NT2/D1 (cell line): Measurements from ENCODE around the gene HOXC13.

ENCODE experiments used
- DNase-seq: peaks from one replicate; pipeline ENCODE4 v3.0.0-alpha.2; 2011; ENCODE audit warnings: low read depth, low spot score
- H3K27me3 ChIP-seq: 2 replicates; pipeline ENCODE4 v1.6.0; 2011; ENCODE audit warnings: mild to moderate bottlenecking; ENCODE audit not compliant: insufficient read length, insufficient read depth
- H3K36me3 ChIP-seq: 2 replicates; pipeline ENCODE4 v1.6.1; 2011; ENCODE audit warnings: mild to moderate bottlenecking, low read length, mixed read lengths; ENCODE audit not compliant: insufficient read depth, insufficient read length
- H3K4me1 ChIP-seq: 2 replicates; pipeline ENCODE4 v1.5.1; 2011; ENCODE audit not compliant: insufficient read depth, insufficient read length
- H3K4me3 ChIP-seq: 2 replicates; pipeline ENCODE4 v1.5.1; 2011; ENCODE audit warnings: low read depth; ENCODE audit not compliant: insufficient read length
- H3K9ac ChIP-seq: 2 replicates; pipeline ENCODE4 v1.6.0; 2011; ENCODE audit warnings: low read depth; ENCODE audit not compliant: insufficient read length
- H3K9me3 ChIP-seq: 2 replicates; pipeline ENCODE4 v1.5.1; 2011; ENCODE audit warnings: mild to moderate bottlenecking, low read length; ENCODE audit not compliant: insufficient read depth
- SUZ12 ChIP-seq: IDR thresholded peaks from 2 replicates; pipeline ENCODE4 v1.6.1; 2011; ENCODE audit not compliant: insufficient read length, insufficient read depth; ENCODE audit errors: extremely low read depth
- YY1 ChIP-seq: IDR thresholded peaks from 2 replicates; pipeline ENCODE4 v1.6.1; 2011; ENCODE audit not compliant: insufficient read length, insufficient read depth
- ZNF274 ChIP-seq: IDR thresholded peaks from 2 replicates; pipeline ENCODE4 v1.6.1; 2011; ENCODE audit warnings: mild to moderate bottlenecking, low read depth, low read length

The HOXC13 gene

DNA sequence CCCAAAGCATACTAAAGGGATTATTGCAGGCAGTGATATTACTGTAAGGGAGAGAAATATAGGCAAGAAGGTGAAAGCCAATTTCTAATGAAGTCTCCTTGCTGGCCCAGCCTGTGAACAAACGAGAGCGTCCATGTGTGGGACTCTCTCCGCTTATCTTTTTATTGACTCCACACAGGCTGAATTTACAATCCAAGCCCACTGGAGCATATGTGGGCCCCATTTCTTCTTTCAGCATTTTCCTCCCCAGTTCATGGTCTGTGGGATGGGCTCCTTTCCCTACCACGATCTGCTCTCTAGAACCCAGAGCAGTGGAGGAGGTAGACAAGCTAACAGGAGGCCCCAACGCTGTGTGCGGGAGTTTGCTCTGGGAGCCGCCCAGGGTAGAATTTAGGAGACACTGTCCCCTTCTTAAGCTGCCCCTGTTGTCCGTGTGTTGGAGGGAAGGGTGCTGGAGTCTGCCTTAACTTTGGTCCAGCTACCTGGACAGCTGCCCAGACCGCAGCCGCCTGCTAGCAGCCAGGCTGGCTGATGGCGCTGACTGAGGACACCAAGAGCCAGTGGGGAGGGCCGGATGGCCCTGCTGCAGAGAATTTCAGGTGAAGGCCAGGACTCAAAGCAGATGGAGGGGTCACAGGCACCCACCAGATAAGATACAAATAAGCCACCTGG lies 31.1 kb downstream of the HOXC13 start:
- no peaks in the 10 kb centered on the region for H3K36me3 ChIP-seq
- H3K9ac ChIP-seq = no peak overlapping the region
- H3K9me3 ChIP-seq = no peaks in the 10 kb centered on the region
- H3K4me3 ChIP-seq = no peak overlapping the region
- H3K4me1 ChIP-seq = peaks cover 4% of the 10 kb centered on the region
- no peak for TF ChIP-seq YY1
- no peak for TF ChIP-seq ZNF274
- no peak for TF ChIP-seq SUZ12
- H3K27me3 ChIP-seq = peaks cover 100% of the 10 kb centered on the region
- no peak for DNase-seq

DNA sequence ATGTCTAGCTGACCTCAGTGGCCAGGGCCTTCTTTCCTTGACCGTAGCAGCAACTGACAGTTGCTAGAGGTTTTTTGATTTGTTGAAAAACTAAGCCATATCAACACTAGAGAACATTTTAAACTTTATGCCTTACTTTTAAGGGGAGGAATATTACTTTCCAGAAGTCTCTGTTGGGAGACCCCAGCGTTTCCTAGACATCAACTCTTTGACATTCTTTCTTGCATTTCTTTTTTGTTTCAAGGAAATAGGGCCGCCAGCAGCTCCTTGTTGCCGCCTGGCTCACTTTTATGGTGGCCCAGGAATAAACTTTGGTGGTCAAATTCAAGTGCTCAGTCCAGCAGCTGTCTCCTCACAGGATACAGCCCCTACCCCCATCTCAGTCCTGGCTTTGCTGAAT lies 31.8 kb downstream of the HOXC13 start:
- Histone ChIP-seq H3K9me3 (no peaks in the 10 kb centered on the region), H3K4me3 (no peak overlapping the region), H3K9ac (no peak overlapping the region), H3K4me1 (peaks cover 4% of the 10 kb centered on the region), H3K36me3 (no peaks in the 10 kb centered on the region), H3K27me3 (peaks cover 100% of the 10 kb centered on the region)
- TF ChIP-seq YY1 (no peak), SUZ12 (no peak), ZNF274 (no peak)
- no peak for DNase-seq

DNA sequence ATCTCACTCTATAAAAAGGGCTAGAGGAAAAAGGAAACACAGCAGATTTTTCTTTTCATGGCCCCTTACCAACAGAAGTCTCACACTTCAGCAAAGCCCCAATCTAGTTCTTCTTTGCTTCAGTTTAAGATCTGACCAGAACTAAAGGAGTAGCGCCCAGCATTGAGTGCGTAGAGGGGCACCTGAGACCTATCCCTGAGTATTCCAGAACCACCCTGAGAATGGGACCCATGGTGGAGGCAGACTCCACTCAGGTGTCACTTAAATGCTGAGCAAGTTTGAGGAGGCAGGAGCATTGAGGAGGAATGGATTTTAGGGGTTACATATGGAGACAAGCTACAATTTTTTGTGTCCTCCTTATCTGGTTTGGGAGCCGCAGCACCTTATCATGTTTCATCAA lies 32.5 kb downstream of the HOXC13 start:
- no peak overlapping the region for H3K9ac ChIP-seq

GRCh38 chr12:53971686-53972085 lies 33.1 kb downstream of the HOXC13 start:
- Histone ChIP-seq H3K27me3 (peaks cover 100% of the 10 kb centered on the region), H3K36me3 (no peaks in the 10 kb centered on the region), H3K4me3 (no peak overlapping the region), H3K9me3 (no peaks in the 10 kb centered on the region), H3K9ac (no peak overlapping the region), H3K4me1 (peaks cover 8% of the 10 kb centered on the region)
- TF ChIP-seq YY1 = no peak
- no peak for TF ChIP-seq SUZ12
- no peak for TF ChIP-seq ZNF274
- no peak for DNase-seq

More for the DNA sequence above, 32.5 kb downstream of the HOXC13 start:
- no peak for TF ChIP-seq ZNF274
- TF ChIP-seq SUZ12 = peak; percentile 52
- TF ChIP-seq YY1 = no peak
- Histone ChIP-seq H3K4me1 (peaks cover 8% of the 10 kb centered on the region), H3K27me3 (peaks cover 100% of the 10 kb centered on the region), H3K36me3 (no peaks in the 10 kb centered on the region), H3K4me3 (no peak overlapping the region), H3K9me3 (no peaks in the 10 kb centered on the region)
- no peak for DNase-seq

- Histone ChIP-seq H3K27me3 (peaks cover 100% of the 10 kb centered on the region), H3K36me3 (no peaks in the 10 kb centered on the region), H3K4me3 (no peak overlapping the region), H3K9ac (no peak overlapping the region), H3K4me1 (peaks cover 8% of the 10 kb centered on the region), H3K9me3 (no peaks in the 10 kb centered on the region)
- DNase-seq = no peak
- TF ChIP-seq SUZ12 = no peak
- TF ChIP-seq YY1 = no peak
- TF ChIP-seq ZNF274 = no peak
Observed at GRCh38 chr12:53972152-53972702, 33.6 kb downstream of the HOXC13 start.

DNA sequence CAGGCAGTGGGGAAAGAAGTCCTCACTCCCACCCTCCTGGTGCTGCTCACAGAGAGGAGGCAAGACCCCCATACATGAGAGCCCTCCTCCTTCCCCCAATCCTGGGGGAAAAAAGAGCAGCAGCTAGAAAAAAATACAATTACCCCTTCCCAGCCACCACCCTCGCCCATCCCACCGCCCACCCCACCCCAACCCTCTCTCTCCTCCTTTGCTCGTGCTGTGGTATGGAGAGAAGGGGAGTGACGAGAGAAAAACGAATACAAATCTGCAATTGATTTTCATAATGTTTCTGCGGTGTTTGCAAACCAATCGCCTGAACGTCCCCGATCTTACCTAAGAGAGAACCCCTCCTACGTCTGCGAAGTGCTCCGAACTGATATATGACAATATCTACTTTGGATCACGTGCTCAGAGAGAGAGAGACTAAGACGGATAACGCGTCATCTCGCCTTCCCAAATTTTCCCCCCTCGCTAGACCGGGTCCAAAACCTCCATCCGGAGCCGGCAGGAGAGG lies 34.1 kb downstream of the HOXC13 start, which contains the start of gene HOXC11:
Gene HOXC11, plus strand, starts transcription at position 405 of the 514 bp plus-strand sequence. CDS start 116 bp downstream, outside the sequence.
- no peak for TF ChIP-seq YY1
- no peak for TF ChIP-seq ZNF274
- no peak for TF ChIP-seq SUZ12
- H3K4me3 ChIP-seq = peak within 1 kb of the TSS; percentile 21
- H3K9me3 ChIP-seq = no peaks in the 10 kb centered on the region
- H3K27me3 ChIP-seq = peaks cover 100% of the 10 kb centered on the region
- no peaks in the 10 kb centered on the region for H3K36me3 ChIP-seq
- no peak for DNase-seq
- peaks cover 8% of the 10 kb centered on the region for H3K4me1 ChIP-seq
- peak within 1 kb of the TSS; percentile 23 for H3K9ac ChIP-seq
